SH-SY5Y (cell line): ENCODE data around the gene COX4I1.

Experiments used
- GATA2 ChIP-seq: IDR thresholded peaks from 2 replicates; pipeline ENCODE4 v1.6.1; 2011; ENCODE audit warnings: mild to moderate bottlenecking, low read depth, low read length
- GATA3 ChIP-seq: IDR thresholded peaks from 2 replicates; pipeline ENCODE4 v1.6.1; 2011; ENCODE audit warnings: low read depth, mild to moderate bottlenecking, low read length, moderate library complexity

DNA sequence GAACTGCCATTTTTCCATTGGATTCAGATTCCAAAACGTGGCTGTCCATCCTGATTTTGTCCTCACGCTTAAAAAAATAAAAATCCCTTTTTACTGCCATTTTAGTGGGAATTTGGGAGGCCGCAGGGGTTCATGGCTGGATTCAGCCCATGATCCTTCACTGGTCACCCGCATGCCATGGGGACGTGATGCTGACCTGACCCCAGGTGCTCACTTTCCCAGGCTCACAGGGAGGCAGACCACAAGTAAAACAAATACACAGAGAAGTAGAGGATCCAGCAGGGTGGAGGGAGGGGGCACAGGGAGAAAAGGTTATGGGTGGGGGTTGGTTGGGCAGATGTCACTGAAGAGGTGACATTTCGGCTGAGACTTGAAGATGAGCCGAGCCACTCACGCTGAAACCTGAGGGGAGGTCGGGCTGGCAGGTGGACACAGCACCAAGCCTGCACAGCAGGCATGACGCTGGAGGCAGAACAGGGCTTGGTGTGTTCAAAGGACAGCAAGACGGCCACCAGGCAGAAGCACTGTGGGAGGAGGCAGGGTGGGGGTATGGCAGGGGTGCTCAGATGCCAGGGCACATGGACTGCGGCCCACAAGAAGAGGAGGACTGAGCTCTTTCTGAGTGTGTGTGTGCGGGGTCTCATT, 10.7 kb downstream of the COX4I1 start:
- no peak for TF ChIP-seq GATA2
- TF ChIP-seq GATA3 = no peak
